Measurements from ENCODE around the gene GLRX5.

Gene GLRX5

GRCh38 chr14:95494456-95494855 is 40.4 kb upstream of the GLRX5 start:
- Histone ChIP-seq H3K4me3 (no peak overlapping the region), H3K27ac (peak overlapping the region in 1 of 2 donors; percentile 23)
- no peak for DNase-seq (ENCODE audit: low spot score)
- no peak for TF ChIP-seq CTCF (IDR thresholded peaks at IDR 0.05)

- no peak for TF ChIP-seq CTCF (IDR thresholded peaks at IDR 0.05)
- Histone ChIP-seq H3K4me3 (no peak overlapping the region), H3K27ac (peak overlapping the region; percentile 18 to 70)
- no peak for DNase-seq (ENCODE audit: low spot score)
These were observed 39.8 kb upstream of the GLRX5 start for GRCh38 chr14:95495076-95495475.

- DNase-seq (ENCODE audit: low spot score): no peak
- TF ChIP-seq CTCF (IDR thresholded peaks at IDR 0.05): no peak
- Histone ChIP-seq H3K4me3 (no peak overlapping the region), H3K27ac (peak overlapping the region; percentile 46 to 70)
These were observed 39.3 kb upstream of the GLRX5 start for GRCh38 chr14:95495538-95496025.

GRCh38 chr14:95496111-95496681 is 38.7 kb upstream of the GLRX5 start:
- no peak for TF ChIP-seq CTCF (IDR thresholded peaks at IDR 0.05)
- no peak for DNase-seq (ENCODE audit: low spot score)
- H3K27ac ChIP-seq: peak overlapping the region; percentile 46 to 70
- no peak overlapping the region for H3K4me3 ChIP-seq

GRCh38 chr14:95496690-95497259 is 38.1 kb upstream of the GLRX5 start:
- no peak for DNase-seq (ENCODE audit: low spot score)
- Histone ChIP-seq H3K4me3 (peak overlapping the region; percentile 13), H3K27ac (peak overlapping the region; percentile 46 to 70)
- no peak for TF ChIP-seq CTCF (IDR thresholded peaks at IDR 0.05)

GRCh38 chr14:95497561-95498011 is 37.3 kb upstream of the GLRX5 start:
- no peak for TF ChIP-seq CTCF (IDR thresholded peaks at IDR 0.05)
- H3K4me3 ChIP-seq: no peak overlapping the region
- no peak for DNase-seq (ENCODE audit: low spot score)
- H3K27ac ChIP-seq: peak overlapping the region in 1 of 2 donors; percentile 70

Measured in coronary artery (tissue), 2 donors.